Esophagus squamous epithelium (tissue), 4 donors: ENCODE data around the gene CCDC192.

Source experiments
- POLR2A ChIP-seq, 4 donors: fragments of 450-650 bp; IDR thresholded peaks; one replicate each; pipeline ENCODE4 v1.6.1; 2017; ENCODE audit warnings: antibody characterized with exemption in 4 of 4, mild to moderate bottlenecking in 4 of 4, moderate library complexity in 3 of 4
- TF ChIP-seq, protein P1 (sequence below), 6 experiments: fragments of 450-650 bp in 4 of 6; fragments of 200-600 bp in 2 of 6; sonication (generic) in 2 of 6; IDR thresholded peaks; one replicate each; pipeline ENCODE4 v1.5.1; 2016 to 2019; ENCODE audit warnings: antibody characterized with exemption in 6 of 6, mild to moderate bottlenecking in 4 of 6, moderate library complexity in 4 of 6

DNA sequence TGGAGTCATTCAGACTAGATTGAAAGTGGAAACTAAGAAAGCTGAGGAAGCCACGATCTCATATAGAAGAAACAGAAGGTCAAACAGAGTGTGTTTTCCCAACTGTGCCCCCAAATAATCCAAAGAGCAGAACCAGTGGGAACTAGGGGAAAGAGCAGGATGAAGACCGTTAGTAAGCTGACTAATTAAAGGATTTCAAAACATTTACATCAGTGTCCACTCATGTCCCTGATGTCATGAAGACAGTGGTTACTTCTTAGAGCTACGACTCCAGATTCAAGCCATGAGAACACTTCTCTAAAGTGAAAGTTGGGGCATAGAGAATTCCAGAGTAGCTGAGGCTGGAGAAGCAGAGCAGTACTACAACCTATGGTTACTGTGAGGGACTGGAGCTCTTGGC, 260.7 kb downstream of the CCDC192 start:
- TF ChIP-seq, protein P1, sequence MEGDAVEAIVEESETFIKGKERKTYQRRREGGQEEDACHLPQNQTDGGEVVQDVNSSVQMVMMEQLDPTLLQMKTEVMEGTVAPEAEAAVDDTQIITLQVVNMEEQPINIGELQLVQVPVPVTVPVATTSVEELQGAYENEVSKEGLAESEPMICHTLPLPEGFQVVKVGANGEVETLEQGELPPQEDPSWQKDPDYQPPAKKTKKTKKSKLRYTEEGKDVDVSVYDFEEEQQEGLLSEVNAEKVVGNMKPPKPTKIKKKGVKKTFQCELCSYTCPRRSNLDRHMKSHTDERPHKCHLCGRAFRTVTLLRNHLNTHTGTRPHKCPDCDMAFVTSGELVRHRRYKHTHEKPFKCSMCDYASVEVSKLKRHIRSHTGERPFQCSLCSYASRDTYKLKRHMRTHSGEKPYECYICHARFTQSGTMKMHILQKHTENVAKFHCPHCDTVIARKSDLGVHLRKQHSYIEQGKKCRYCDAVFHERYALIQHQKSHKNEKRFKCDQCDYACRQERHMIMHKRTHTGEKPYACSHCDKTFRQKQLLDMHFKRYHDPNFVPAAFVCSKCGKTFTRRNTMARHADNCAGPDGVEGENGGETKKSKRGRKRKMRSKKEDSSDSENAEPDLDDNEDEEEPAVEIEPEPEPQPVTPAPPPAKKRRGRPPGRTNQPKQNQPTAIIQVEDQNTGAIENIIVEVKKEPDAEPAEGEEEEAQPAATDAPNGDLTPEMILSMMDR (IDR thresholded peaks at IDR 0.05): no peak
- no peak for TF ChIP-seq POLR2A (IDR thresholded peaks at IDR 0.05)
